Pancreas (tissue), 10 donors: ENCODE measurements around the gene NOC3L. TPM values are rescaled to one million over a fixed set of nuclear protein-coding genes. Genes with fewer than 3 reads are reported as not detected.

Source experiments
- ATAC-seq, 4 donors: fragments of 200-7000 bp; cut with Tn5 transposase; one replicate each; pipeline versions ENCODE4 v1.8.0 to v1.9.1; 2020; ENCODE audit warnings: mild to moderate bottlenecking in 4 of 4, moderate library complexity in 4 of 4
- DNase-seq, 6 donors: peaks; one replicate each; pipeline ENCODE4 v3.0.0-alpha.2; 2020
- FAIRE-seq: peaks from 2 replicates; lab custom pipeline; 2012; peaks lifted over from hg19 to GRCh38; lab: Jason Lieb, UNC
- H3K27ac ChIP-seq, 4 donors: fragments of 200-600 bp; sonication (generic); 1 replicate in 3 of 4; 2 replicates in 1 of 4; pipeline versions ENCODE4 v1.5.0 to v1.8.0; 2020
- H3K27me3 ChIP-seq, 4 donors: fragments of 200-600 bp; one replicate each; pipeline ENCODE4 v1.8.0; 2021
- H3K36me3 ChIP-seq, 3 donors: fragments of 200-600 bp; sonication (generic) in 1 of 3; one replicate each; pipeline versions ENCODE4 v1.5.0 to v1.8.0; 2020 to 2021
- H3K4me1 ChIP-seq, 3 donors: fragments of 200-600 bp; one replicate each; pipeline ENCODE4 v1.8.0; 2021
- H3K4me3 ChIP-seq, 4 donors: fragments of 200-600 bp; sonication (generic) in 2 of 4; one replicate each; pipeline versions ENCODE4 v1.5.0 to v1.8.0; 2020 to 2021
- H3K9me3 ChIP-seq, 4 donors: fragments of 200-600 bp; one replicate each; pipeline ENCODE4 v1.8.0; 2021
- CTCF ChIP-seq, 4 donors: fragments of 200-600 bp; sonication (generic) in 3 of 4; IDR thresholded peaks; one replicate each; pipeline versions ENCODE4 v1.5.0 to v1.8.0; 2021; ENCODE audit warnings: antibody characterized with exemption in 4 of 4
- WGBS, 2 donors: extraction: QIAGEN DNeasy Blood & Tissue Kit; methylation state at CpG; one replicate each; pipeline ENCODE4 v1.1.7; 2013; 5-methylcytosine and 5-hydroxymethylcytosine counted together
- intact Hi-C, 3 donors: fragments of 100-400 bp; cut with DNase I; formaldehyde crosslinking; loops; one replicate each; pipeline versions ENCODE4 v1.11.1 to v1.14.2; 2022
- polyA plus RNA-seq, 2 donors: library from polyadenylated mRNA; stranded (reverse); fragments of 200-250 nt; gene quantifications; one replicate each; pipeline ENCODE4 v1.2.3, GENCODE V29; 2013
- total RNA-seq, 6 donors: library from RNA; stranded (reverse); fragmentation: NEBNext Ultra II Directional in 4 of 6; extraction: Animal tissue kit (Norgen Biotek cat#: 25700) in 4 of 6; gene quantifications; one replicate each; pipeline versions ENCODE4 v1.2.1 to v1.2.4, GENCODE V29; 2021 to 2023
- donor health status: healthy with polysubstance abuse.
- donor health status: DM: no; HTN: no; CAD: no; lungs with moderate emphysema.
- donor health status: DM: no; HTN: no; CAD: no.
- donor health status: control.
- donor health status: control.
- donor health status: Bipolar disorder and iron deficiency.
- donor health status: DM: yes; HTN: yes; CAD: no.
- donor health status: DM: no; HTN: no; CAD: no.
- donor health status: DM: no; HTN: no; CAD: no.
- donor health status: DM: yes; HTN: yes; CAD: no.

Gene NOC3L
- total and polyA plus RNA-seq, 8 donors: 3.3 to 9.4 (median 6.1) TPM

GRCh38 chr10:94293354-94293753, 69.4 kb downstream of the NOC3L start:
- intact Hi-C loops: no loop called here
- no peak for TF ChIP-seq CTCF (IDR thresholded peaks at IDR 0.05)
- Histone ChIP-seq H3K36me3 (no peaks in the 10 kb centered on the region), H3K4me3 (no peak overlapping the region), H3K4me1 (peaks cover 0 to 6% (median 4%) of the 10 kb centered on the region in 3 donors), H3K27ac (no peak overlapping the region), H3K27me3 (no peaks in the 10 kb centered on the region), H3K9me3 (no peaks in the 10 kb centered on the region)
- 55 to 67% methylated on average over 1 of the region's 1 CpG for WGBS, 2 donors
- FAIRE-seq: no peak
- DNase-seq: no peak
- no peak for ATAC-seq

- ATAC-seq (peak in 3 of 4 donors; percentile 35 to 80 (median 42)), FAIRE-seq (no peak)
- intact Hi-C loops: no loop called here
These were observed 70.2 kb downstream of the NOC3L start for GRCh38 chr10:94292434-94293090.

GRCh38 chr10:94288361-94289101, 74.2 kb downstream of the NOC3L start:
- 95 to 100% methylated on average over 2 of the region's 2 CpGs for WGBS, 2 donors
- no peak for TF ChIP-seq CTCF (IDR thresholded peaks at IDR 0.05)

More at GRCh38 chr10:94292434-94293090, 70.2 kb downstream of the NOC3L start:
- no peak for TF ChIP-seq CTCF (IDR thresholded peaks at IDR 0.05)
- Histone ChIP-seq H3K4me3 (no peak overlapping the region), H3K27ac (no peak overlapping the region), H3K36me3 (no peaks in the 10 kb centered on the region), H3K9me3 (no peaks in the 10 kb centered on the region), H3K4me1 (peaks cover 0 to 6% (median 4%) of the 10 kb centered on the region in 3 donors), H3K27me3 (no peaks in the 10 kb centered on the region)
- DNase-seq: peak in 2 of 6 donors; percentile 38 to 63
- WGBS, 2 donors: 70 to 83% methylated on average over 2 of the region's 2 CpGs

GRCh38 chr10:94287336-94287735, 75.4 kb downstream of the NOC3L start:
- TF ChIP-seq CTCF (IDR thresholded peaks at IDR 0.05): no peak
- ATAC-seq (no peak), DNase-seq (no peak), FAIRE-seq (no peak)
- H3K27ac ChIP-seq: no peak overlapping the region
- no peaks in the 10 kb centered on the region for H3K27me3 ChIP-seq
- intact Hi-C loops: no loop called here
- H3K4me1 ChIP-seq: peaks cover 0 to under 1% (median 0%) of the 10 kb centered on the region in 3 donors
- 79 to 85% methylated on average over 3 of the region's 3 CpGs for WGBS, 2 donors
- H3K4me3 ChIP-seq: no peak overlapping the region
- peaks cover 0 to 21% (median 0%) of the 10 kb centered on the region in 3 donors for H3K36me3 ChIP-seq
- no peaks in the 10 kb centered on the region for H3K9me3 ChIP-seq

More at GRCh38 chr10:94288361-94289101, 74.2 kb downstream of the NOC3L start:
- ATAC-seq (no peak), DNase-seq (no peak), FAIRE-seq (no peak)
- no peak overlapping the region for H3K27ac ChIP-seq
- H3K9me3 ChIP-seq: no peaks in the 10 kb centered on the region
- H3K4me3 ChIP-seq: no peak overlapping the region
- no peaks in the 10 kb centered on the region for H3K27me3 ChIP-seq
- H3K4me1 ChIP-seq: peaks cover 0 to 6% (median 0%) of the 10 kb centered on the region in 3 donors
- intact Hi-C loops: no loop called here
- H3K36me3 ChIP-seq: peaks cover 0 to 16% (median 0%) of the 10 kb centered on the region in 3 donors
